GM23338 (cell line): ENCODE data around the gene TMEM229B. TPM values are rescaled to one million over a fixed set of nuclear protein-coding genes. Genes with fewer than 3 reads are reported as not detected.

Experiments
- ATAC-seq: fragments of 200-7000 bp; cut with Tn5 transposase; 3 replicates; pipeline ENCODE4 v1.9.1; 2020
- DNase-seq: peaks from one replicate; pipeline ENCODE4 v3.0.0-alpha.2; 2015; ENCODE audit warnings: low spot score
- H2AFZ ChIP-seq: fragments of 200-600 bp; sonication (generic); 2 replicates; pipeline ENCODE4 v1.8.0; 2016; ENCODE audit warnings: antibody characterized with exemption, mild to moderate bottlenecking, moderate library complexity
- H3F3A ChIP-seq: fragments of 200-600 bp; sonication (generic); replicated peaks from 2 replicates; pipeline ENCODE4 v1.8.0; 2017; ENCODE audit warnings: antibody characterized with exemption, mixed run types, low read depth
- H3K27ac ChIP-seq: fragments of 200-600 bp; sonication (generic); 2 replicates; pipeline ENCODE4 v1.6.1; 2016; ENCODE audit warnings: low read depth
- H3K27me3 ChIP-seq: fragments of 200-600 bp; sonication (generic); 2 replicates; pipeline ENCODE4 v1.8.0; 2016; ENCODE audit warnings: mild to moderate bottlenecking, mixed run types, moderate library complexity; ENCODE audit not compliant: insufficient read depth
- H3K36me3 ChIP-seq: fragments of 200-600 bp; sonication (generic); 2 replicates; pipeline ENCODE4 v1.8.0; 2016; ENCODE audit warnings: mild to moderate bottlenecking; ENCODE audit not compliant: insufficient read depth
- H3K4me1 ChIP-seq: fragments of 200-600 bp; sonication (generic); 2 replicates; pipeline ENCODE4 v1.8.0; 2016; ENCODE audit warnings: mild to moderate bottlenecking, moderate library complexity; ENCODE audit not compliant: insufficient read depth
- H3K4me2 ChIP-seq: fragments of 200-600 bp; sonication (generic); 2 replicates; pipeline ENCODE4 v1.7.1; 2017; ENCODE audit warnings: mixed run types
- H3K4me3 ChIP-seq: fragments of 200-600 bp; sonication (generic); 2 replicates; pipeline ENCODE4 v1.6.1; 2016; ENCODE audit warnings: mixed run types
- H3K79me2 ChIP-seq: fragments of 200-600 bp; sonication (generic); replicated peaks from 2 replicates; pipeline ENCODE4 v1.8.0; 2017; ENCODE audit warnings: mild to moderate bottlenecking; ENCODE audit not compliant: insufficient read depth
- H3K9me2 ChIP-seq: fragments of 200-600 bp; sonication (generic); 2 replicates; pipeline ENCODE4 v1.8.0; 2017; ENCODE audit not compliant: insufficient read depth
- H4K20me1 ChIP-seq: fragments of 200-600 bp; sonication (generic); replicated peaks from 2 replicates; pipeline ENCODE4 v1.8.0; 2017; ENCODE audit warnings: mild to moderate bottlenecking; ENCODE audit not compliant: insufficient read depth
- H3K27ac Mint-ChIP-seq: 2 replicates; pipeline ENCODE4 v1.8.0; 2020; ENCODE audit warnings: inconsistent platforms, mild to moderate bottlenecking, moderate library complexity, mixed read lengths
- H3K27me3 Mint-ChIP-seq: 3 replicates; pipeline ENCODE4 v1.8.0; 2022; ENCODE audit warnings: low read depth, mild to moderate bottlenecking, moderate library complexity, mixed read lengths, inconsistent platforms; ENCODE audit not compliant: insufficient read depth, poor library complexity
- H3K36me3 Mint-ChIP-seq: 3 replicates; pipeline ENCODE4 v1.8.0; 2021; ENCODE audit warnings: low read depth, mild to moderate bottlenecking, inconsistent platforms, moderate library complexity, mixed read lengths
- H3K4me1 Mint-ChIP-seq: 3 replicates; pipeline ENCODE4 v1.8.0; 2020; ENCODE audit warnings: mild to moderate bottlenecking, inconsistent platforms, mixed read lengths
- H3K4me3 Mint-ChIP-seq: 3 replicates; pipeline ENCODE4 v1.8.0; 2021; ENCODE audit warnings: moderate library complexity, mild to moderate bottlenecking, inconsistent platforms, mixed read lengths
- H3K9me3 Mint-ChIP-seq: 3 replicates; pipeline ENCODE4 v1.8.0; 2020; ENCODE audit warnings: moderate library complexity, mild to moderate bottlenecking, inconsistent platforms, mixed read lengths
- ETS1 ChIP-seq: IDR thresholded peaks from 2 replicates; pipeline ENCODE4 v1.6.1; 2016; ENCODE audit warnings: antibody characterized with exemption
- JUNB ChIP-seq: IDR thresholded peaks from one replicate; pipeline ENCODE4 v1.6.1; 2016; ENCODE audit warnings: antibody characterized with exemption; ENCODE audit not compliant: unreplicated experiment
- NANOG ChIP-seq: IDR thresholded peaks from 2 replicates; pipeline ENCODE4 v1.6.1; 2016; ENCODE audit warnings: antibody characterized with exemption, borderline replicate concordance
- ZNF331 ChIP-seq: fragments of 250-450 bp; sonication (Bioruptor Pico); IDR thresholded peaks from 2 replicates; pipeline ENCODE4 v1.5.0; 2020; ENCODE audit warnings: low read depth, mild to moderate bottlenecking, moderate library complexity
- polyA plus RNA-seq: library from polyadenylated mRNA; unstranded; fragments of >200 nt; fragmentation: Nextera tagmentation; extraction: Ambion mirVana; gene quantifications from 2 replicates; pipeline ENCODE4 v1.2.1, GENCODE V29; 2016
- total RNA-seq: library from RNA; depleted of rRNA; stranded (reverse); fragments of >200 nt; shearing (Covaris generic); gene quantifications from 2 replicates; pipeline ENCODE4 v1.2.3, GENCODE V29; 2014
- TF ChIP-seq, protein P1 (sequence below), 2 experiments: fragments of 200-600 bp in 1 of 2; sonication (generic) in 1 of 2; conservative IDR thresholded peaks; 2 replicates each; pipeline versions ENCODE4 v1.5.1 to v1.6.1; 2016 to 2017; ENCODE audit warnings: antibody characterized with exemption in 2 of 2, low read depth in 2 of 2, mild to moderate bottlenecking in 2 of 2, moderate library complexity in 1 of 2
- TF ChIP-seq, protein P2 (sequence below): IDR thresholded peaks from one replicate; pipeline ENCODE4 v1.6.1; 2018; ENCODE audit warnings: antibody characterized with exemption; ENCODE audit not compliant: unreplicated experiment
- TF ChIP-seq, protein P3 (sequence below): fragments of 250-450 bp; sonication (Bioruptor Pico); IDR thresholded peaks from 2 replicates; pipeline ENCODE4 v1.5.0; 2020; ENCODE audit warnings: mild to moderate bottlenecking, moderate library complexity

The TMEM229B gene
- total and polyA plus RNA-seq, 2 experiments from 2014 or later, result 0.42 to 2.4 TPM

GRCh38 chr14:67442139-67442906, 46.2 kb downstream of the TMEM229B start:
- peaks cover 4% of the 10 kb centered on the region; the same call in 1 of the 2 replicates for H3K9me2 ChIP-seq
- no peak overlapping the region for H3K4me2 ChIP-seq
- H3K27me3 Mint-ChIP-seq, result peaks cover 13% of the 10 kb centered on the region
- H3K36me3 ChIP-seq, result no peaks in the 10 kb centered on the region
- ATAC-seq (no peak), DNase-seq (no peak)
- no peaks in the 10 kb centered on the region for H3F3A ChIP-seq
- no peak overlapping the region for H3K27ac Mint-ChIP-seq
- TF ChIP-seq ZNF331 (CRISPR knock-in tag), result no peak
- H3K4me3 Mint-ChIP-seq, result no peak overlapping the region
- peaks cover 26% of the 10 kb centered on the region for H3K4me1 ChIP-seq
- no peak overlapping the region for H3K27ac ChIP-seq
- H2AFZ ChIP-seq, result no peak overlapping the region; the same call in 1 of the 2 replicates
- no peaks in the 10 kb centered on the region for H3K36me3 Mint-ChIP-seq
- H3K79me2 ChIP-seq, result no peaks in the 10 kb centered on the region
- no peak overlapping the region for H3K4me3 ChIP-seq
- peaks cover 44% of the 10 kb centered on the region for H3K4me1 Mint-ChIP-seq
- no peaks in the 10 kb centered on the region for H3K27me3 ChIP-seq
- no peaks in the 10 kb centered on the region for H4K20me1 ChIP-seq
- H3K9me3 Mint-ChIP-seq, result no peaks in the 10 kb centered on the region

DNA sequence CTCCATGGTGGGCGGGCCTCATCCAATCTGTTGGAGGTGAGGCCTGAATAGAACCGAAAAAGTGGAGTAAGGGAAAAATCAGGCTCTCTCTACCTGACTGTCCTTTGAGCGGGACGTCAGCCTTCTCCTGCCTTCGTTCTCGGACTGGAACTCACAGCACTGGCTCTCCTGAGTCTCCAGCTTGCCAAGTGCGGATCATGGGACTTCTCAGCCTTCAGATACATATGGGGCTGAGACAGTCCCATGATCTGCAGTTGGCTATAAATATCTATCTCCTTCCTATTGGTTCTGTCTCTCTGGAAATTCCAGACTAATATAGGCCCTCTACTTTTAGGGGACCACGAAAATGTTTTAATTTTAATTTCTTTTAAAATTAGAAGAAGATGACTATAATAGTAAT, 46.8 kb downstream of the TMEM229B start:
- no peak for ATAC-seq
- H3K79me2 ChIP-seq, result no peaks in the 10 kb centered on the region
- H3K36me3 Mint-ChIP-seq, result no peaks in the 10 kb centered on the region
- H3K27ac ChIP-seq, result no peak overlapping the region
- peaks cover 13% of the 10 kb centered on the region for H3K27me3 Mint-ChIP-seq
- H3K4me1 Mint-ChIP-seq, result peaks cover 38% of the 10 kb centered on the region
- no peaks in the 10 kb centered on the region for H3F3A ChIP-seq
- H3K27me3 ChIP-seq, result no peaks in the 10 kb centered on the region
- H3K27ac Mint-ChIP-seq, result no peak overlapping the region
- DNase-seq, result no peak
- no peaks in the 10 kb centered on the region for H3K36me3 ChIP-seq
- H3K4me3 ChIP-seq, result no peak overlapping the region
- peaks cover 19% of the 10 kb centered on the region for H3K4me1 ChIP-seq
- H3K9me3 Mint-ChIP-seq, result no peaks in the 10 kb centered on the region
- H3K9me2 ChIP-seq, result peaks cover 4% of the 10 kb centered on the region; the same call in 1 of the 2 replicates
- H3K4me2 ChIP-seq, result no peak overlapping the region
- no peak overlapping the region for H2AFZ ChIP-seq
- no peaks in the 10 kb centered on the region for H4K20me1 ChIP-seq
- no peak overlapping the region for H3K4me3 Mint-ChIP-seq
- TF ChIP-seq, protein P1, sequence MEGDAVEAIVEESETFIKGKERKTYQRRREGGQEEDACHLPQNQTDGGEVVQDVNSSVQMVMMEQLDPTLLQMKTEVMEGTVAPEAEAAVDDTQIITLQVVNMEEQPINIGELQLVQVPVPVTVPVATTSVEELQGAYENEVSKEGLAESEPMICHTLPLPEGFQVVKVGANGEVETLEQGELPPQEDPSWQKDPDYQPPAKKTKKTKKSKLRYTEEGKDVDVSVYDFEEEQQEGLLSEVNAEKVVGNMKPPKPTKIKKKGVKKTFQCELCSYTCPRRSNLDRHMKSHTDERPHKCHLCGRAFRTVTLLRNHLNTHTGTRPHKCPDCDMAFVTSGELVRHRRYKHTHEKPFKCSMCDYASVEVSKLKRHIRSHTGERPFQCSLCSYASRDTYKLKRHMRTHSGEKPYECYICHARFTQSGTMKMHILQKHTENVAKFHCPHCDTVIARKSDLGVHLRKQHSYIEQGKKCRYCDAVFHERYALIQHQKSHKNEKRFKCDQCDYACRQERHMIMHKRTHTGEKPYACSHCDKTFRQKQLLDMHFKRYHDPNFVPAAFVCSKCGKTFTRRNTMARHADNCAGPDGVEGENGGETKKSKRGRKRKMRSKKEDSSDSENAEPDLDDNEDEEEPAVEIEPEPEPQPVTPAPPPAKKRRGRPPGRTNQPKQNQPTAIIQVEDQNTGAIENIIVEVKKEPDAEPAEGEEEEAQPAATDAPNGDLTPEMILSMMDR (conservative IDR thresholded peaks at IDR 0.05; ENCODE audit: low read depth in 2 of 2), result no peak
- TF ChIP-seq ZNF331 (CRISPR knock-in tag) (no peak), NANOG (no peak), JUNB (no peak), ETS1 (no peak)
- TF ChIP-seq, protein P2, sequence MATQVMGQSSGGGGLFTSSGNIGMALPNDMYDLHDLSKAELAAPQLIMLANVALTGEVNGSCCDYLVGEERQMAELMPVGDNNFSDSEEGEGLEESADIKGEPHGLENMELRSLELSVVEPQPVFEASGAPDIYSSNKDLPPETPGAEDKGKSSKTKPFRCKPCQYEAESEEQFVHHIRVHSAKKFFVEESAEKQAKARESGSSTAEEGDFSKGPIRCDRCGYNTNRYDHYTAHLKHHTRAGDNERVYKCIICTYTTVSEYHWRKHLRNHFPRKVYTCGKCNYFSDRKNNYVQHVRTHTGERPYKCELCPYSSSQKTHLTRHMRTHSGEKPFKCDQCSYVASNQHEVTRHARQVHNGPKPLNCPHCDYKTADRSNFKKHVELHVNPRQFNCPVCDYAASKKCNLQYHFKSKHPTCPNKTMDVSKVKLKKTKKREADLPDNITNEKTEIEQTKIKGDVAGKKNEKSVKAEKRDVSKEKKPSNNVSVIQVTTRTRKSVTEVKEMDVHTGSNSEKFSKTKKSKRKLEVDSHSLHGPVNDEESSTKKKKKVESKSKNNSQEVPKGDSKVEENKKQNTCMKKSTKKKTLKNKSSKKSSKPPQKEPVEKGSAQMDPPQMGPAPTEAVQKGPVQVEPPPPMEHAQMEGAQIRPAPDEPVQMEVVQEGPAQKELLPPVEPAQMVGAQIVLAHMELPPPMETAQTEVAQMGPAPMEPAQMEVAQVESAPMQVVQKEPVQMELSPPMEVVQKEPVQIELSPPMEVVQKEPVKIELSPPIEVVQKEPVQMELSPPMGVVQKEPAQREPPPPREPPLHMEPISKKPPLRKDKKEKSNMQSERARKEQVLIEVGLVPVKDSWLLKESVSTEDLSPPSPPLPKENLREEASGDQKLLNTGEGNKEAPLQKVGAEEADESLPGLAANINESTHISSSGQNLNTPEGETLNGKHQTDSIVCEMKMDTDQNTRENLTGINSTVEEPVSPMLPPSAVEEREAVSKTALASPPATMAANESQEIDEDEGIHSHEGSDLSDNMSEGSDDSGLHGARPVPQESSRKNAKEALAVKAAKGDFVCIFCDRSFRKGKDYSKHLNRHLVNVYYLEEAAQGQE, result no peak
- TF ChIP-seq, protein P3, sequence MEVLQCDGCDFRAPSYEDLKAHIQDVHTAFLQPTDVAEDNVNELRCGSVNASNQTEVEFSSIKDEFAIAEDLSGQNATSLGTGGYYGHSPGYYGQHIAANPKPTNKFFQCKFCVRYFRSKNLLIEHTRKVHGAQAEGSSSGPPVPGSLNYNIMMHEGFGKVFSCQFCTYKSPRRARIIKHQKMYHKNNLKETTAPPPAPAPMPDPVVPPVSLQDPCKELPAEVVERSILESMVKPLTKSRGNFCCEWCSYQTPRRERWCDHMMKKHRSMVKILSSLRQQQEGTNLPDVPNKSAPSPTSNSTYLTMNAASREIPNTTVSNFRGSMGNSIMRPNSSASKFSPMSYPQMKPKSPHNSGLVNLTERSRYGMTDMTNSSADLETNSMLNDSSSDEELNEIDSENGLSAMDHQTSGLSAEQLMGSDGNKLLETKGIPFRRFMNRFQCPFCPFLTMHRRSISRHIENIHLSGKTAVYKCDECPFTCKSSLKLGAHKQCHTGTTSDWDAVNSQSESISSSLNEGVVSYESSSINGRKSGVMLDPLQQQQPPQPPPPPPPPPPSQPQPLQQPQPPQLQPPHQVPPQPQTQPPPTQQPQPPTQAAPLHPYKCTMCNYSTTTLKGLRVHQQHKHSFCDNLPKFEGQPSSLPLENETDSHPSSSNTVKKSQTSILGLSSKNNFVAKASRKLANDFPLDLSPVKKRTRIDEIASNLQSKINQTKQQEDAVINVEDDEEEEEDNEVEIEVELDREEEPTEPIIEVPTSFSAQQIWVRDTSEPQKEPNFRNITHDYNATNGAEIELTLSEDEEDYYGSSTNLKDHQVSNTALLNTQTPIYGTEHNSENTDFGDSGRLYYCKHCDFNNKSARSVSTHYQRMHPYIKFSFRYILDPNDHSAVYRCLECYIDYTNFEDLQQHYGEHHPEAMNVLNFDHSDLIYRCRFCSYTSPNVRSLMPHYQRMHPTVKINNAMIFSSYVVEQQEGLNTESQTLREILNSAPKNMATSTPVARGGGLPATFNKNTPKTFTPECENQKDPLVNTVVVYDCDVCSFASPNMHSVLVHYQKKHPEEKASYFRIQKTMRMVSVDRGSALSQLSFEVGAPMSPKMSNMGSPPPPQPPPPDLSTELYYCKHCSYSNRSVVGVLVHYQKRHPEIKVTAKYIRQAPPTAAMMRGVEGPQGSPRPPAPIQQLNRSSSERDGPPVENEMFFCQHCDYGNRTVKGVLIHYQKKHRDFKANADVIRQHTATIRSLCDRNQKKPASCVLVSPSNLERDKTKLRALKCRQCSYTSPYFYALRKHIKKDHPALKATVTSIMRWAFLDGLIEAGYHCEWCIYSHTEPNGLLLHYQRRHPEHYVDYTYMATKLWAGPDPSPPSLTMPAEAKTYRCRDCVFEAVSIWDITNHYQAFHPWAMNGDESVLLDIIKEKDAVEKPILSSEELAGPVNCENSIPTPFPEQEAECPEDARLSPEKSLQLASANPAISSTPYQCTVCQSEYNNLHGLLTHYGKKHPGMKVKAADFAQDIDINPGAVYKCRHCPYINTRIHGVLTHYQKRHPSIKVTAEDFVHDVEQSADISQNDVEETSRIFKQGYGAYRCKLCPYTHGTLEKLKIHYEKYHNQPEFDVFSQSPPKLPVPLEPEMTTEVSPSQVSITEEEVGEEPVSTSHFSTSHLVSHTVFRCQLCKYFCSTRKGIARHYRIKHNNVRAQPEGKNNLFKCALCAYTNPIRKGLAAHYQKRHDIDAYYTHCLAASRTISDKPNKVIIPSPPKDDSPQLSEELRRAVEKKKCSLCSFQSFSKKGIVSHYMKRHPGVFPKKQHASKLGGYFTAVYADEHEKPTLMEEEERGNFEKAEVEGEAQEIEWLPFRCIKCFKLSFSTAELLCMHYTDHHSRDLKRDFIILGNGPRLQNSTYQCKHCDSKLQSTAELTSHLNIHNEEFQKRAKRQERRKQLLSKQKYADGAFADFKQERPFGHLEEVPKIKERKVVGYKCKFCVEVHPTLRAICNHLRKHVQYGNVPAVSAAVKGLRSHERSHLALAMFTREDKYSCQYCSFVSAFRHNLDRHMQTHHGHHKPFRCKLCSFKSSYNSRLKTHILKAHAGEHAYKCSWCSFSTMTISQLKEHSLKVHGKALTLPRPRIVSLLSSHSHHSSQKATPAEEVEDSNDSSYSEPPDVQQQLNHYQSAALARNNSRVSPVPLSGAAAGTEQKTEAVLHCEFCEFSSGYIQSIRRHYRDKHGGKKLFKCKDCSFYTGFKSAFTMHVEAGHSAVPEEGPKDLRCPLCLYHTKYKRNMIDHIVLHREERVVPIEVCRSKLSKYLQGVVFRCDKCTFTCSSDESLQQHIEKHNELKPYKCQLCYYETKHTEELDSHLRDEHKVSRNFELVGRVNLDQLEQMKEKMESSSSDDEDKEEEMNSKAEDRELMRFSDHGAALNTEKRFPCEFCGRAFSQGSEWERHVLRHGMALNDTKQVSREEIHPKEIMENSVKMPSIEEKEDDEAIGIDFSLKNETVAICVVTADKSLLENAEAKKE (CRISPR knock-in tag), result no peak
